Trophoblast cell (in vitro differentiated cells and primary cell): ENCODE data around the gene VPS13C.
A peak's percentile ranks its signal among the peaks of the same experiment; 100 is the strongest.

ENCODE experiments used
- DNase-seq, 2 donors: peaks; one replicate each; pipeline ENCODE4 v3.0.0-alpha.2; 2016
- H2AFZ ChIP-seq: 2 replicates; pipeline ENCODE4 v1.6.1; 2013; ENCODE audit warnings: low read length, moderate library complexity, mild to moderate bottlenecking; ENCODE audit not compliant: insufficient read depth, poor library complexity
- H2AK5ac ChIP-seq: 2 replicates; pipeline ENCODE4 v1.6.1; 2013; ENCODE audit warnings: mild to moderate bottlenecking, low read length
- H2BK120ac ChIP-seq: 2 replicates; pipeline ENCODE4 v1.6.1; 2013; ENCODE audit warnings: low read length, mild to moderate bottlenecking, moderate library complexity; ENCODE audit not compliant: insufficient read depth, poor library complexity
- H2BK12ac ChIP-seq: 2 replicates; pipeline ENCODE4 v1.6.1; 2013; ENCODE audit warnings: mild to moderate bottlenecking, low read length, moderate library complexity
- H2BK5ac ChIP-seq: 2 replicates; pipeline ENCODE4 v1.6.1; 2013; ENCODE audit warnings: low read length, low read depth, moderate library complexity, mild to moderate bottlenecking; ENCODE audit not compliant: poor library complexity
- H3K14ac ChIP-seq: 2 replicates; pipeline ENCODE4 v1.6.1; 2013; ENCODE audit warnings: mild to moderate bottlenecking, low read length
- H3K18ac ChIP-seq: 2 replicates; pipeline ENCODE4 v1.6.1; 2013; ENCODE audit warnings: mild to moderate bottlenecking, low read length
- H3K23ac ChIP-seq: 2 replicates; pipeline ENCODE4 v1.6.1; 2013; ENCODE audit warnings: low read length
- H3K27ac ChIP-seq: 2 replicates; pipeline ENCODE4 v1.5.1; 2013; ENCODE audit warnings: low read depth, mild to moderate bottlenecking, inconsistent platforms, low read length, moderate library complexity
- H3K27me3 ChIP-seq: 2 replicates; pipeline ENCODE4 v1.6.1; 2013; ENCODE audit warnings: inconsistent platforms, mild to moderate bottlenecking, low read length, moderate library complexity; ENCODE audit not compliant: insufficient read depth
- H3K36me3 ChIP-seq, 2 experiments: 1 replicate in 1 of 2; 2 replicates in 1 of 2; pipeline ENCODE4 v1.6.1; 2013; ENCODE audit warnings: low read length in 2 of 2, mild to moderate bottlenecking in 2 of 2, moderate library complexity in 1 of 2; ENCODE audit not compliant: insufficient read depth in 2 of 2, control insufficient read depth in 1 of 2
- H3K4ac ChIP-seq: 2 replicates; pipeline ENCODE4 v1.6.1; 2013; ENCODE audit warnings: low read depth, mild to moderate bottlenecking, low read length, moderate library complexity
- H3K4me1 ChIP-seq, 2 experiments: 1 replicate in 1 of 2; 2 replicates in 1 of 2; pipeline ENCODE4 v1.6.1; 2013; ENCODE audit warnings: low read length in 2 of 2, mild to moderate bottlenecking in 2 of 2, moderate library complexity in 1 of 2; ENCODE audit not compliant: insufficient read depth in 2 of 2, control insufficient read depth in 1 of 2
- H3K4me2 ChIP-seq: 2 replicates; pipeline ENCODE4 v1.6.1; 2013; ENCODE audit warnings: inconsistent platforms, mild to moderate bottlenecking, low read length, moderate library complexity
- H3K4me3 ChIP-seq: 2 replicates; pipeline ENCODE4 v1.5.1; 2013; ENCODE audit warnings: mild to moderate bottlenecking, low read depth, low read length, inconsistent platforms
- H3K79me1 ChIP-seq: one replicate; pipeline ENCODE4 v1.6.1; 2013; ENCODE audit warnings: low read length
- H3K79me2 ChIP-seq: 2 replicates; pipeline ENCODE4 v1.6.1; 2013; ENCODE audit warnings: low read length, mild to moderate bottlenecking; ENCODE audit not compliant: control insufficient read depth, insufficient read depth, poor library complexity
- H3K9ac ChIP-seq: 2 replicates; pipeline ENCODE4 v1.6.1; 2013; ENCODE audit warnings: mild to moderate bottlenecking, low read length
- H3K9me3 ChIP-seq: 2 replicates; pipeline ENCODE4 v1.6.1; 2013; ENCODE audit warnings: low read depth, mild to moderate bottlenecking, control low read depth, inconsistent platforms, low read length; ENCODE audit not compliant: insufficient read depth
- H4K12ac ChIP-seq: 2 replicates; pipeline ENCODE4 v1.6.1; 2013; ENCODE audit warnings: low read depth, mild to moderate bottlenecking, low read length, moderate library complexity
- H4K8ac ChIP-seq: 2 replicates; pipeline ENCODE4 v1.6.1; 2013; ENCODE audit warnings: low read depth, mild to moderate bottlenecking, low read length, moderate library complexity
- H4K91ac ChIP-seq: one replicate; pipeline ENCODE4 v1.6.1; 2013; ENCODE audit warnings: low read depth, mild to moderate bottlenecking, low read length, moderate library complexity
- WGBS: extraction: QIAGEN DNeasy Blood & Tissue Kit; methylation state at CpG from one replicate; pipeline ENCODE4 v1.1.7; 2013; ENCODE audit warnings: missing lambda C conversion rate; ENCODE audit not compliant: insufficient read length, insufficient coverage; ENCODE audit errors: extremely low coverage; 5-methylcytosine and 5-hydroxymethylcytosine counted together

VPS13C gene

GRCh38 chr15:62087671-62088352, 27.6 kb upstream of the VPS13C start:
- DNase-seq = no peak
- Histone ChIP-seq H3K23ac (no peak overlapping the region), H2BK12ac (no peak overlapping the region), H3K27me3 (no peaks in the 10 kb centered on the region), H3K18ac (no peak overlapping the region), H3K4me1 (no peaks in the 10 kb centered on the region), H3K9ac (no peak overlapping the region), H3K4me3 (no peak overlapping the region), H3K36me3 (no peaks in the 10 kb centered on the region), H3K27ac (no peak overlapping the region), H3K79me2 (no peaks in the 10 kb centered on the region), H4K91ac (no peak overlapping the region), H2BK5ac (no peak overlapping the region), H3K9me3 (no peaks in the 10 kb centered on the region), H3K14ac (no peak overlapping the region), H2BK120ac (no peak overlapping the region), H3K4me2 (no peak overlapping the region), H3K4ac (no peak overlapping the region), H2AFZ (no peak overlapping the region), H3K79me1 (no peaks in the 10 kb centered on the region), H4K8ac (no peak overlapping the region), H2AK5ac (no peak overlapping the region), H4K12ac (no peak overlapping the region)
- WGBS = no CpG with 5 or more reads among the region's 5 CpGs

- H4K8ac ChIP-seq = no peak overlapping the region
- no peak overlapping the region for H3K27ac ChIP-seq
- H3K9me3 ChIP-seq = no peaks in the 10 kb centered on the region
- H3K79me2 ChIP-seq = no peaks in the 10 kb centered on the region
- peak overlapping the region; percentile 30 for H2AFZ ChIP-seq
- H2AK5ac ChIP-seq = no peak overlapping the region
- no peak overlapping the region for H2BK120ac ChIP-seq
- no peak overlapping the region for H4K12ac ChIP-seq
- H3K4me3 ChIP-seq = no peak overlapping the region
- H3K9ac ChIP-seq = no peak overlapping the region
- H3K4me1 ChIP-seq = no peaks in the 10 kb centered on the region
- H3K18ac ChIP-seq = no peak overlapping the region
- H3K4ac ChIP-seq = no peak overlapping the region
- H3K14ac ChIP-seq = no peak overlapping the region
- H2BK5ac ChIP-seq = no peak overlapping the region
- WGBS = no CpG with 5 or more reads among the region's 4 CpGs
- no peak for DNase-seq
- H3K27me3 ChIP-seq = no peaks in the 10 kb centered on the region
- H3K23ac ChIP-seq = no peak overlapping the region
- H4K91ac ChIP-seq = no peak overlapping the region
- H3K79me1 ChIP-seq = no peaks in the 10 kb centered on the region
- H3K36me3 ChIP-seq = no peaks in the 10 kb centered on the region
- H2BK12ac ChIP-seq = no peak overlapping the region
- H3K4me2 ChIP-seq = no peak overlapping the region
These were observed 25.5 kb upstream of the VPS13C start for GRCh38 chr15:62085740-62086139.

GRCh38 chr15:62083194-62084154, 23.2 kb upstream of the VPS13C start:
- WGBS = no CpG with 5 or more reads among the region's 9 CpGs
- Histone ChIP-seq H3K79me1 (no peaks in the 10 kb centered on the region), H3K9ac (no peak overlapping the region), H3K14ac (no peak overlapping the region), H3K4ac (no peak overlapping the region), H3K23ac (no peak overlapping the region), H3K36me3 (no peaks in the 10 kb centered on the region), H3K4me1 (no peaks in the 10 kb centered on the region), H4K91ac (no peak overlapping the region), H3K9me3 (no peaks in the 10 kb centered on the region), H3K27ac (no peak overlapping the region), H3K4me2 (no peak overlapping the region), H2AFZ (no peak overlapping the region), H3K18ac (no peak overlapping the region), H2BK120ac (no peak overlapping the region), H3K4me3 (no peak overlapping the region), H4K8ac (no peak overlapping the region), H3K27me3 (no peaks in the 10 kb centered on the region), H2BK5ac (no peak overlapping the region), H2AK5ac (no peak overlapping the region), H2BK12ac (no peak overlapping the region), H4K12ac (no peak overlapping the region), H3K79me2 (no peaks in the 10 kb centered on the region)
- DNase-seq = no peak

- H4K12ac ChIP-seq = no peak overlapping the region
- H3K9ac ChIP-seq = no peak overlapping the region
- H4K91ac ChIP-seq = no peak overlapping the region
- no peak overlapping the region for H4K8ac ChIP-seq
- no peak overlapping the region for H2BK120ac ChIP-seq
- DNase-seq = no peak
- H2AK5ac ChIP-seq = no peak overlapping the region
- H3K4ac ChIP-seq = no peak overlapping the region
- no peaks in the 10 kb centered on the region for H3K4me1 ChIP-seq
- H3K79me1 ChIP-seq = no peaks in the 10 kb centered on the region
- WGBS = no CpG with 5 or more reads among the region's 4 CpGs
- H2AFZ ChIP-seq = no peak overlapping the region
- no peak overlapping the region for H3K4me3 ChIP-seq
- H3K9me3 ChIP-seq = no peaks in the 10 kb centered on the region
- H3K14ac ChIP-seq = no peak overlapping the region
- H3K36me3 ChIP-seq = no peaks in the 10 kb centered on the region
- H2BK12ac ChIP-seq = no peak overlapping the region
- no peak overlapping the region for H3K23ac ChIP-seq
- H3K18ac ChIP-seq = no peak overlapping the region
- no peak overlapping the region for H2BK5ac ChIP-seq
- no peak overlapping the region for H3K27ac ChIP-seq
- H3K79me2 ChIP-seq = no peaks in the 10 kb centered on the region
- H3K4me2 ChIP-seq = no peak overlapping the region
- no peaks in the 10 kb centered on the region for H3K27me3 ChIP-seq
These were observed 19.3 kb upstream of the VPS13C start for GRCh38 chr15:62079594-62079993.
